Peyer's patch (tissue), 4 donors: ENCODE results near the gene ZNF19.
A peak's percentile ranks its signal among the peaks of the same experiment; 100 is the strongest.

Experiments
- POLR2A ChIP-seq, 2 donors: fragments of 450-650 bp; IDR thresholded peaks; one replicate each; pipeline ENCODE4 v1.5.1; 2017; ENCODE audit warnings: antibody characterized with exemption in 2 of 2, mild to moderate bottlenecking in 2 of 2, moderate library complexity in 2 of 2
- TF ChIP-seq, protein P1 (sequence below), 6 experiments: fragments of 450-650 bp in 4 of 6; fragments of 200-600 bp in 2 of 6; sonication (generic) in 1 of 6; IDR thresholded peaks; one replicate each; pipeline ENCODE4 v1.5.1; 2017 to 2019; ENCODE audit warnings: antibody characterized with exemption in 6 of 6, mild to moderate bottlenecking in 3 of 6, moderate library complexity in 1 of 6

DNA sequence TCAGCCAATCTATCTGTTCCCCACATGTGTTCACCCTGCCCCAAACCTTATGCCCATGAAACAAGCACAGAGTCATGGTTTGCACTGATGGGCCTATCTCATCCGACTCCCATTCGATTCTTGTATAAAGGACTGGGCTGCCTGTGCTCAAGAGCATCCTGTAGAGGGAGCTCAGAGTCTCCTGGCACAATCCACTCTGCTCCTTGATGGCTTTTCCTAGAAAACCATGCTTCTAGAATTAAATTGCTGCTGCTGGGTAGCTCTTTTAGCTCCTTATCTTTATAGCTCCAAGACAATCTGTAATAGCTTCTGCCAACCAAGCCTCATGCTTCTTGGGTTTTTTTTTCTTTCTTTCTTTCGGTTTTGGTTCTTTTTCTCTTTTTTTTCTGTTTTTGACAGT, 9.7 kb downstream of the ZNF19 start:
- TF ChIP-seq, protein P1, sequence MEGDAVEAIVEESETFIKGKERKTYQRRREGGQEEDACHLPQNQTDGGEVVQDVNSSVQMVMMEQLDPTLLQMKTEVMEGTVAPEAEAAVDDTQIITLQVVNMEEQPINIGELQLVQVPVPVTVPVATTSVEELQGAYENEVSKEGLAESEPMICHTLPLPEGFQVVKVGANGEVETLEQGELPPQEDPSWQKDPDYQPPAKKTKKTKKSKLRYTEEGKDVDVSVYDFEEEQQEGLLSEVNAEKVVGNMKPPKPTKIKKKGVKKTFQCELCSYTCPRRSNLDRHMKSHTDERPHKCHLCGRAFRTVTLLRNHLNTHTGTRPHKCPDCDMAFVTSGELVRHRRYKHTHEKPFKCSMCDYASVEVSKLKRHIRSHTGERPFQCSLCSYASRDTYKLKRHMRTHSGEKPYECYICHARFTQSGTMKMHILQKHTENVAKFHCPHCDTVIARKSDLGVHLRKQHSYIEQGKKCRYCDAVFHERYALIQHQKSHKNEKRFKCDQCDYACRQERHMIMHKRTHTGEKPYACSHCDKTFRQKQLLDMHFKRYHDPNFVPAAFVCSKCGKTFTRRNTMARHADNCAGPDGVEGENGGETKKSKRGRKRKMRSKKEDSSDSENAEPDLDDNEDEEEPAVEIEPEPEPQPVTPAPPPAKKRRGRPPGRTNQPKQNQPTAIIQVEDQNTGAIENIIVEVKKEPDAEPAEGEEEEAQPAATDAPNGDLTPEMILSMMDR (IDR thresholded peaks at IDR 0.05) = peak in 4 of 6 experiments; percentile 19 to 41 (median 38)
- no peak for TF ChIP-seq POLR2A (IDR thresholded peaks at IDR 0.05)
